HL-60 (cell line): ENCODE data around the gene ATP2A2.

Source experiments
- CTCF ChIP-seq: IDR thresholded peaks from one replicate; pipeline ENCODE4 v1.5.1; 2011; ENCODE audit warnings: low read length, control low read depth, inconsistent platforms; ENCODE audit not compliant: insufficient read depth
- GABPA ChIP-seq: IDR thresholded peaks from 2 replicates; pipeline ENCODE4 v1.6.1; 2012; ENCODE audit warnings: low read depth
- POLR2AphosphoS5 ChIP-seq: IDR thresholded peaks from 2 replicates; pipeline ENCODE4 v1.6.1; 2012; ENCODE audit warnings: low read depth
- SPI1 ChIP-seq: IDR thresholded peaks from 2 replicates; pipeline ENCODE4 v1.6.1; 2012; ENCODE audit warnings: low read depth, mild to moderate bottlenecking, borderline replicate concordance
- TF ChIP-seq, protein P1 (sequence below): IDR thresholded peaks from 2 replicates; pipeline ENCODE4 v1.6.1; 2012; ENCODE audit warnings: low read depth; ENCODE audit not compliant: insufficient replicate concordance

DNA sequence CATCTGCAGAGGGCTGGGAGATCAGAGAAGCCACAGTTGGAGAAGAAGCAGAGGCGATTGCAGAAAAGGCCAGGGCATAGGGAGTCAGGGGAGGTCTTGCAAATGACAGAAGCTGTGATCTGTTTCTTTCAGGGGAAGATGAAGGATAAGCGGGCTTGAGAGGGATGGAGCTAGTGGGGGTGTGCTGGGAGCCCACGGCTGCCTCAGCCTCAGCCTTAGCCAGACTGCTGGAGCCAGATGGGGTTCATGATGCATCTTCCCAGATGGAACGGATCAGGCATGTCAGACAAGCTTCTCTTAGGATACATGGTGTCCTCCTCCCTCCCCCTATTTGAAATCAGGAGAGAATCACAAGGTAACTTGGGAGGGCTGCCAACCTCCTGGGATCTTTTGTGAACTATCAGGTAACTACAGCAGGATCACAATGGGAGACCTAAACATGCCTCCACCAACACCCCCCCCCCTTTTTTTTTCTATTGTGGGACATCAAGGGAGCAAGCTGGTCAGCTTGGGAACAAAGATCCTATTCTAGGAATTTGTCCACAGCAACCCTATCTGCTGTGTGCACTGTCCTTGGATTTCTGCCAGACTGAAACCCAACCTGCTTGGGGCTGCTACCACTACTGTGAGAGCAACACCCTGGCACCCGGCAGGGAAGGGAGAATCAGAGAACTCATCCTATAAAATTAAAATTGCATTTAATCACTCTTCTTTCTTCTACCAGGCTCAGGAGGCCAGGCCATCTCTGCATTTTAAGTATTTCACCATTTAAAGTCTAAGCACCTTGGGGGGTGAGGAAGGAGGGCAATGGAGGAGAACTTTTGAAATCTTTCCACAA is 10.7 kb upstream of the ATP2A2 start:
- TF ChIP-seq CTCF (no peak), GABPA (no peak), POLR2AphosphoS5 (no peak), SPI1 (no peak)
- TF ChIP-seq, protein P1, sequence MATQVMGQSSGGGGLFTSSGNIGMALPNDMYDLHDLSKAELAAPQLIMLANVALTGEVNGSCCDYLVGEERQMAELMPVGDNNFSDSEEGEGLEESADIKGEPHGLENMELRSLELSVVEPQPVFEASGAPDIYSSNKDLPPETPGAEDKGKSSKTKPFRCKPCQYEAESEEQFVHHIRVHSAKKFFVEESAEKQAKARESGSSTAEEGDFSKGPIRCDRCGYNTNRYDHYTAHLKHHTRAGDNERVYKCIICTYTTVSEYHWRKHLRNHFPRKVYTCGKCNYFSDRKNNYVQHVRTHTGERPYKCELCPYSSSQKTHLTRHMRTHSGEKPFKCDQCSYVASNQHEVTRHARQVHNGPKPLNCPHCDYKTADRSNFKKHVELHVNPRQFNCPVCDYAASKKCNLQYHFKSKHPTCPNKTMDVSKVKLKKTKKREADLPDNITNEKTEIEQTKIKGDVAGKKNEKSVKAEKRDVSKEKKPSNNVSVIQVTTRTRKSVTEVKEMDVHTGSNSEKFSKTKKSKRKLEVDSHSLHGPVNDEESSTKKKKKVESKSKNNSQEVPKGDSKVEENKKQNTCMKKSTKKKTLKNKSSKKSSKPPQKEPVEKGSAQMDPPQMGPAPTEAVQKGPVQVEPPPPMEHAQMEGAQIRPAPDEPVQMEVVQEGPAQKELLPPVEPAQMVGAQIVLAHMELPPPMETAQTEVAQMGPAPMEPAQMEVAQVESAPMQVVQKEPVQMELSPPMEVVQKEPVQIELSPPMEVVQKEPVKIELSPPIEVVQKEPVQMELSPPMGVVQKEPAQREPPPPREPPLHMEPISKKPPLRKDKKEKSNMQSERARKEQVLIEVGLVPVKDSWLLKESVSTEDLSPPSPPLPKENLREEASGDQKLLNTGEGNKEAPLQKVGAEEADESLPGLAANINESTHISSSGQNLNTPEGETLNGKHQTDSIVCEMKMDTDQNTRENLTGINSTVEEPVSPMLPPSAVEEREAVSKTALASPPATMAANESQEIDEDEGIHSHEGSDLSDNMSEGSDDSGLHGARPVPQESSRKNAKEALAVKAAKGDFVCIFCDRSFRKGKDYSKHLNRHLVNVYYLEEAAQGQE = no peak
